SU-DHL-6 (cell line): ENCODE data around the gene ZNF606.

Source experiments
- H2AFZ ChIP-seq: fragments of 200-600 bp; sonication (generic); 2 replicates; pipeline ENCODE4 v1.6.1; 2014; ENCODE audit warnings: low read depth, mild to moderate bottlenecking, moderate library complexity, mixed read lengths, antibody characterized with exemption, low read length; ENCODE audit not compliant: severe bottlenecking
- H3F3A ChIP-seq: fragments of 200-600 bp; shearing (Covaris generic); 2 replicates; pipeline ENCODE4 v1.6.0; 2016; ENCODE audit warnings: antibody characterized with exemption, mild to moderate bottlenecking; ENCODE audit not compliant: insufficient read depth
- H3K27ac ChIP-seq: fragments of 200-600 bp; sonication (generic); 2 replicates; pipeline ENCODE4 v1.5.1; 2016; ENCODE audit warnings: low read depth, mild to moderate bottlenecking, low read length, moderate library complexity, mixed read lengths
- H3K27me3 ChIP-seq: fragments of 200-600 bp; sonication (generic), shearing (Covaris generic); 2 replicates; pipeline ENCODE4 v1.6.0; 2014; ENCODE audit warnings: mild to moderate bottlenecking, low read length
- H3K36me3 ChIP-seq: fragments of 200-600 bp; sonication (generic); 2 replicates; pipeline ENCODE4 v1.6.1; 2014; ENCODE audit warnings: mild to moderate bottlenecking, low read length, mixed read lengths
- H3K4me2 ChIP-seq: fragments of 300-600, 200-600 bp; shearing (Covaris generic), sonication (generic); 2 replicates; pipeline ENCODE4 v1.6.0; 2014; ENCODE audit warnings: low read length, low read depth, mild to moderate bottlenecking; ENCODE audit not compliant: poor library complexity, severe bottlenecking
- H3K4me3 ChIP-seq: fragments of 200-600 bp; sonication (generic); 2 replicates; pipeline ENCODE4 v1.5.1; 2014; ENCODE audit warnings: antibody characterized with exemption, low read length, mild to moderate bottlenecking, mixed read lengths; ENCODE audit not compliant: insufficient read depth, poor library complexity, severe bottlenecking
- H3K79me2 ChIP-seq: fragments of 200-600 bp; sonication (generic); 2 replicates; pipeline ENCODE4 v1.6.1; 2014; ENCODE audit warnings: mild to moderate bottlenecking, low read length, moderate library complexity; ENCODE audit not compliant: insufficient read depth
- H3K9ac ChIP-seq: fragments of 200-600 bp; sonication (generic); 2 replicates; pipeline ENCODE4 v1.7.0; 2014; ENCODE audit warnings: mild to moderate bottlenecking, low read length
- H3K9me2 ChIP-seq: fragments of 200-600 bp; sonication (generic); replicated peaks from 2 replicates; pipeline ENCODE4 v1.6.1; 2014; ENCODE audit warnings: low read length; ENCODE audit not compliant: insufficient read depth
- H3K9me3 ChIP-seq: fragments of 200-600 bp; sonication (generic); 2 replicates; pipeline ENCODE4 v1.6.1; 2014; ENCODE audit warnings: low read length, mixed read lengths; ENCODE audit not compliant: insufficient read depth
- H4K20me1 ChIP-seq: fragments of 200-600 bp; sonication (generic); 2 replicates; pipeline ENCODE4 v1.6.1; 2014; ENCODE audit warnings: low read depth, mild to moderate bottlenecking, antibody characterized with exemption, low read length, moderate library complexity, mixed read lengths
- EZH2phosphoT487 ChIP-seq: fragments of 200-600 bp; sonication (generic), shearing (Covaris generic); conservative IDR thresholded peaks from 2 replicates; pipeline ENCODE4 v1.6.1; 2018; ENCODE audit warnings: mild to moderate bottlenecking, antibody characterized with exemption, low read length, moderate library complexity, mixed read lengths
- TF ChIP-seq, protein P1 (sequence below): fragments of 200-600 bp; sonication (generic); IDR thresholded peaks from one replicate; pipeline ENCODE4 v1.5.1; 2017; ENCODE audit warnings: antibody characterized with exemption, mild to moderate bottlenecking, low read length, moderate library complexity; ENCODE audit not compliant: insufficient read depth, poor library complexity, severe bottlenecking

ZNF606 gene

DNA sequence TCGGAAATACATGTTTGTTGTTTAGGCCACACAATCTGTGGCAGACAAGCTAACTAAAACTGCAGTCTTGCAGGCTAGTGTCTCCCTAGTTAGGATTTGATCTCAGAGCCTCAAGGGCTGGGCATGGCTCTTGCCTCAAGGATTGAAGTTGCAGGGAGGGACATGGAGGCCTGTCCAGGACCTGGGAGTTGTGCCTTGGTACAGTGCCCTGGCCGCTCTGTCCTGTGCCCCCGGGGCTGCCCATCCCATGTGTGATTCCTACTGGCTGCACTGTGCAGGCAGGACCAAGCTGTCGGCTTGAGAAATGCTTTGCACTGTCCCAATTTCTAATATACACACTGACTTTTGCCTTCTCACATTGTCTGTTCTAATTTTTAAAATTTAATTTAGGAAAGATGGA is 47.6 kb downstream of the ZNF606 start:
- Histone ChIP-seq H3K4me2 (no peak overlapping the region), H4K20me1 (no peaks in the 10 kb centered on the region), H3K27ac (no peak overlapping the region), H3K27me3 (no peaks in the 10 kb centered on the region), H3K9me3 (peaks cover 3% of the 10 kb centered on the region; the same call in 1 of the 2 replicates), H3F3A (no peaks in the 10 kb centered on the region), H3K9ac (no peak overlapping the region), H2AFZ (no peak overlapping the region), H3K4me3 (no peak overlapping the region), H3K36me3 (no peaks in the 10 kb centered on the region), H3K9me2 (no peaks in the 10 kb centered on the region), H3K79me2 (no peaks in the 10 kb centered on the region)
- TF ChIP-seq, protein P1, sequence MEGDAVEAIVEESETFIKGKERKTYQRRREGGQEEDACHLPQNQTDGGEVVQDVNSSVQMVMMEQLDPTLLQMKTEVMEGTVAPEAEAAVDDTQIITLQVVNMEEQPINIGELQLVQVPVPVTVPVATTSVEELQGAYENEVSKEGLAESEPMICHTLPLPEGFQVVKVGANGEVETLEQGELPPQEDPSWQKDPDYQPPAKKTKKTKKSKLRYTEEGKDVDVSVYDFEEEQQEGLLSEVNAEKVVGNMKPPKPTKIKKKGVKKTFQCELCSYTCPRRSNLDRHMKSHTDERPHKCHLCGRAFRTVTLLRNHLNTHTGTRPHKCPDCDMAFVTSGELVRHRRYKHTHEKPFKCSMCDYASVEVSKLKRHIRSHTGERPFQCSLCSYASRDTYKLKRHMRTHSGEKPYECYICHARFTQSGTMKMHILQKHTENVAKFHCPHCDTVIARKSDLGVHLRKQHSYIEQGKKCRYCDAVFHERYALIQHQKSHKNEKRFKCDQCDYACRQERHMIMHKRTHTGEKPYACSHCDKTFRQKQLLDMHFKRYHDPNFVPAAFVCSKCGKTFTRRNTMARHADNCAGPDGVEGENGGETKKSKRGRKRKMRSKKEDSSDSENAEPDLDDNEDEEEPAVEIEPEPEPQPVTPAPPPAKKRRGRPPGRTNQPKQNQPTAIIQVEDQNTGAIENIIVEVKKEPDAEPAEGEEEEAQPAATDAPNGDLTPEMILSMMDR = no peak
- TF ChIP-seq EZH2phosphoT487 = no peak

DNA sequence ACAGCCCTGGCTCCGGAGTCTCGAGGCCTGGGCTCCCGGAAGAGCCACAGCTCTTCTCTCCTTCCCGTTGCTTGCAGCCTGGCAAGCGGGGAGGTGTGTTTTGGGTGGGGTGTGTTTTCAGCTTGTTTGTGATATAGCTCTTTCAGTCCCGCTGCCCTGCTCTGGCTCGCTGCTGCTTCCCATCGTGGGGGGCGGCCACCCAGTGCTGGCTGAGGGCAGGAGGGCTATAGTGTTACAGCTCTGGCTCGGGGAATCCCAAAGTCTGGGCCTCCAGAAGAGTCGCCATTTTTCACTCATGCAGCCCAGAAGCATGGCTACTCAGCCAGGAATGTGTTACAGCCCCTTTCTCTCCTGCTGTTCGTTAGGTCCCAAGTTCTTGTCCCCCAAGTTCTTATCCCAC is 52.9 kb downstream of the ZNF606 start:
- H3K4me2 ChIP-seq = no peak overlapping the region
- H4K20me1 ChIP-seq = no peaks in the 10 kb centered on the region
- no peak overlapping the region for H2AFZ ChIP-seq
- H3K9me2 ChIP-seq = no peaks in the 10 kb centered on the region
- H3F3A ChIP-seq = no peaks in the 10 kb centered on the region
- H3K9ac ChIP-seq = no peak overlapping the region
- H3K79me2 ChIP-seq = no peaks in the 10 kb centered on the region
- peaks cover 4% of the 10 kb centered on the region; the same call in 1 of the 2 replicates for H3K9me3 ChIP-seq
- no peak overlapping the region for H3K27ac ChIP-seq
- TF ChIP-seq EZH2phosphoT487 = no peak
- TF ChIP-seq, protein P1 = no peak
- no peak overlapping the region for H3K4me3 ChIP-seq
- no peaks in the 10 kb centered on the region for H3K27me3 ChIP-seq
- no peaks in the 10 kb centered on the region for H3K36me3 ChIP-seq

DNA sequence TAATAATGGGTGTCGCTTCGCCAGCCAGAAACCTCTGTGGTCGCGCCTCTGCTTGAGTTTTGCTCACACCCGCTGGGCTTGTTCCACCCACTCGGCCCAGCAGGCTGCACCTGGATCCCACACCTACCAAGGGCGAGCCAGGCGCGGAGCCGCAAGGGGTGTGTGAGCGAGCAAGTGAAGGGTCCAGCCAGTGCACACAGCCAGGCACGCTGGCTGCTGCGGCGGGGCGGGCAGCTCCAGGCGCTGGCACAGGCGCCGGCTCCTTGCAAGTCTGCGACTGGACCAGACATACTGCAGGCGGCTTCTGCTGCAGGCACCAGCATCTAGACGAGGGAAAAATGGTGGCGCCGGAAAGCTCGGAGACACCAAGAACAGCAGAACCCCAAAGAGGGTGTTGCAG is 53.3 kb downstream of the ZNF606 start:
- H3K9ac ChIP-seq = no peak overlapping the region

More for the DNA sequence above, 53.3 kb downstream of the ZNF606 start:
- Histone ChIP-seq H3K27ac (no peak overlapping the region), H3K79me2 (no peaks in the 10 kb centered on the region), H3K9me2 (no peaks in the 10 kb centered on the region), H3K36me3 (no peaks in the 10 kb centered on the region), H3K4me3 (no peak overlapping the region), H2AFZ (no peak overlapping the region), H3F3A (no peaks in the 10 kb centered on the region), H3K9me3 (peaks cover 4% of the 10 kb centered on the region; the same call in 1 of the 2 replicates), H3K4me2 (no peak overlapping the region), H3K27me3 (no peaks in the 10 kb centered on the region), H4K20me1 (no peaks in the 10 kb centered on the region)
- TF ChIP-seq, protein P1 = no peak
